IPS-18a (cell line): Measurements from ENCODE around the gene FGD2.
"Not testable (repeated sequence)": the region's sequence is repeated elsewhere in the genome, so short reads cannot be mapped to it uniquely, and the experiment has no call there.

Experiments used
- H3K27ac ChIP-seq: one replicate; pipeline ENCODE4 v1.5.1; 2013; ENCODE audit warnings: low read length
- H3K27me3 ChIP-seq: one replicate; pipeline ENCODE4 v1.6.1; 2013; ENCODE audit warnings: mild to moderate bottlenecking, low read length; ENCODE audit not compliant: control insufficient read depth, insufficient read depth
- H3K36me3 ChIP-seq: one replicate; pipeline ENCODE4 v1.6.1; 2013; ENCODE audit warnings: low read depth, low read length; ENCODE audit not compliant: control insufficient read depth
- H3K4me1 ChIP-seq: one replicate; pipeline ENCODE4 v1.6.1; 2013; ENCODE audit warnings: low read depth, low read length; ENCODE audit not compliant: control insufficient read depth
- H3K4me3 ChIP-seq: one replicate; pipeline ENCODE4 v1.5.1; 2013; ENCODE audit warnings: low read length
- H3K9ac ChIP-seq: one replicate; pipeline ENCODE4 v1.6.1; 2013; ENCODE audit warnings: mild to moderate bottlenecking, low read length, moderate library complexity
- H3K9me3 ChIP-seq: one replicate; pipeline ENCODE4 v1.6.1; 2013; ENCODE audit warnings: low read depth, low read length; ENCODE audit not compliant: control insufficient read depth

Gene FGD2

GRCh38 chr6:37051138-37052026 is 45.9 kb downstream of the FGD2 start:
- peaks cover 14% of the 10 kb centered on the region for H3K4me1 ChIP-seq

GRCh38 chr6:37052027-37052628 is 46.7 kb downstream of the FGD2 start:
- no peaks in the 10 kb centered on the region for H3K27me3 ChIP-seq
- H3K27ac ChIP-seq = no peak overlapping the region
- peaks cover 14% of the 10 kb centered on the region for H3K4me1 ChIP-seq
- no peaks in the 10 kb centered on the region for H3K9me3 ChIP-seq
- no peak overlapping the region for H3K9ac ChIP-seq
- H3K36me3 ChIP-seq = no peaks in the 10 kb centered on the region
- H3K4me3 ChIP-seq = peak overlapping the region; percentile 21

More at GRCh38 chr6:37051138-37052026, 45.9 kb downstream of the FGD2 start:
- no peaks in the 10 kb centered on the region for H3K27me3 ChIP-seq
- H3K27ac ChIP-seq = no peak overlapping the region
- H3K9me3 ChIP-seq = no peaks in the 10 kb centered on the region
- H3K9ac ChIP-seq = no peak overlapping the region
- H3K36me3 ChIP-seq = no peaks in the 10 kb centered on the region
- H3K4me3 ChIP-seq = peak overlapping the region; percentile 21

GRCh38 chr6:37053683-37054082 is 48.2 kb downstream of the FGD2 start:
- no peak overlapping the region for H3K9ac ChIP-seq
- no peak overlapping the region for H3K27ac ChIP-seq
- H3K4me1 ChIP-seq = peaks cover 14% of the 10 kb centered on the region

GRCh38 chr6:37054171-37054570 is 48.7 kb downstream of the FGD2 start:
- no peaks in the 10 kb centered on the region for H3K36me3 ChIP-seq
- H3K9ac ChIP-seq = no peak overlapping the region
- H3K9me3 ChIP-seq = no peaks in the 10 kb centered on the region
- no peak overlapping the region for H3K27ac ChIP-seq
- no peak overlapping the region for H3K4me3 ChIP-seq
- peaks cover 14% of the 10 kb centered on the region for H3K4me1 ChIP-seq
- H3K27me3 ChIP-seq = no peaks in the 10 kb centered on the region

More at GRCh38 chr6:37053683-37054082, 48.2 kb downstream of the FGD2 start:
- no peaks in the 10 kb centered on the region for H3K9me3 ChIP-seq
- no peak overlapping the region for H3K4me3 ChIP-seq
- no peaks in the 10 kb centered on the region for H3K27me3 ChIP-seq
- H3K36me3 ChIP-seq = no peaks in the 10 kb centered on the region

GRCh38 chr6:37054580-37054979 is 49.1 kb downstream of the FGD2 start:
- Histone ChIP-seq H3K36me3 (no peaks in the 10 kb centered on the region), H3K9me3 (no peaks in the 10 kb centered on the region), H3K4me3 (no peak overlapping the region), H3K4me1 (peaks cover 17% of the 10 kb centered on the region), H3K27ac (no peak overlapping the region), H3K9ac (no peak overlapping the region), H3K27me3 (no peaks in the 10 kb centered on the region)

GRCh38 chr6:37056112-37056403 is 50.6 kb downstream of the FGD2 start:
- Histone ChIP-seq H3K4me1 (peaks cover 24% of the 10 kb centered on the region), H3K9me3 (no peaks in the 10 kb centered on the region), H3K4me3 (no peak overlapping the region)

GRCh38 chr6:37056439-37057127 is 51.1 kb downstream of the FGD2 start:
- no peaks in the 10 kb centered on the region for H3K36me3 ChIP-seq
- no peaks in the 10 kb centered on the region for H3K9me3 ChIP-seq
- H3K27me3 ChIP-seq = no peaks in the 10 kb centered on the region
- H3K9ac ChIP-seq = no peak overlapping the region
- H3K27ac ChIP-seq = no peak overlapping the region
- H3K4me3 ChIP-seq = no peak overlapping the region
- H3K4me1 ChIP-seq = peaks cover 23% of the 10 kb centered on the region

More at GRCh38 chr6:37056112-37056403, 50.6 kb downstream of the FGD2 start:
- Histone ChIP-seq H3K9ac (no peak overlapping the region), H3K27me3 (no peaks in the 10 kb centered on the region), H3K27ac (no peak overlapping the region), H3K36me3 (no peaks in the 10 kb centered on the region)

GRCh38 chr6:37057128-37057471 is 51.6 kb downstream of the FGD2 start:
- Histone ChIP-seq H3K4me3 (no peak overlapping the region), H3K36me3 (no peaks in the 10 kb centered on the region), H3K9me3 (no peaks in the 10 kb centered on the region), H3K27ac (no peak overlapping the region), H3K9ac (no peak overlapping the region), H3K27me3 (no peaks in the 10 kb centered on the region), H3K4me1 (peaks cover 18% of the 10 kb centered on the region)

- Histone ChIP-seq H3K4me1 (peaks cover 18% of the 10 kb centered on the region), H3K9ac (no peak overlapping the region), H3K9me3 (no peaks in the 10 kb centered on the region), H3K4me3 (no peak overlapping the region), H3K27me3 (no peaks in the 10 kb centered on the region), H3K27ac (no peak overlapping the region), H3K36me3 (no peaks in the 10 kb centered on the region)
Measured at GRCh38 chr6:37057678-37058077, 52.2 kb downstream of the FGD2 start.

- Histone ChIP-seq H3K9ac (no peak overlapping the region), H3K27me3 (no peaks in the 10 kb centered on the region), H3K27ac (no peak overlapping the region), H3K4me1 (peaks cover 18% of the 10 kb centered on the region), H3K36me3 (no peaks in the 10 kb centered on the region), H3K9me3 (no peaks in the 10 kb centered on the region), H3K4me3 (no peak overlapping the region)
Measured at GRCh38 chr6:37058084-37058586, 52.7 kb downstream of the FGD2 start.

GRCh38 chr6:37058984-37059343 is 53.5 kb downstream of the FGD2 start:
- H3K9ac ChIP-seq = peak overlapping the region; percentile 66
- not testable (repeated sequence) for H3K9me3 ChIP-seq, H3K36me3 ChIP-seq, H3K27me3 ChIP-seq
- peaks cover 18% of the 10 kb centered on the region for H3K4me1 ChIP-seq
- peak overlapping the region; percentile 33 for H3K4me3 ChIP-seq
- peak overlapping the region; percentile 93 for H3K27ac ChIP-seq
